Endothelial cell of umbilical vein (primary cell): ENCODE results near the gene TPP2. TPM values are rescaled to one million over a fixed set of nuclear protein-coding genes. Genes with fewer than 3 reads are reported as not detected.

ENCODE experiments used
- BruUV-seq: library from RNA; stranded (reverse); fragments of 400-500 nt; replicated peaks from 2 replicates; lab custom pipeline; 2021; lab: Mats Ljungman, UMichigan
- CTCF ChIA-PET: fragments of 300-600, 350-600 bp; sonication (Branson Sonifier 250); formaldehyde crosslinking; loops from one replicate; lab custom pipeline; 2021; ENCODE audit warnings: antibody characterized with exemption, inconsistent platforms; lab: Charles Lee
- POLR2A ChIA-PET: fragments of 300-600, 350-600 bp; sonication (Branson Sonifier 250); formaldehyde crosslinking; loops from one replicate; lab custom pipeline; 2021; ENCODE audit warnings: antibody characterized with exemption, inconsistent platforms; lab: Charles Lee
- DNase-seq: peaks from one replicate; pipeline ENCODE4 v3.0.0-alpha.2; 2011; ENCODE audit warnings: low read depth, low spot score
- FAIRE-seq: peaks from 2 replicates; lab custom pipeline; 2011; peaks lifted over from hg19 to GRCh38; lab: Jason Lieb, UNC
- H2AFZ ChIP-seq: 2 replicates; pipeline ENCODE4 v1.6.0; 2012; ENCODE audit warnings: low read depth, low read length, control low read depth, inconsistent platforms
- H3K27ac ChIP-seq: 2 replicates; pipeline ENCODE4 v1.5.1; 2011; ENCODE audit warnings: low read depth, mild to moderate bottlenecking, control low read depth, low read length, moderate library complexity; ENCODE audit not compliant: insufficient read depth
- H3K27me3 ChIP-seq, 2 experiments: 2 replicates each; pipeline versions ENCODE4 v1.6.0 to v1.6.1; 2011; ENCODE audit warnings: low read length in 2 of 2, mixed read lengths in 1 of 2; ENCODE audit not compliant: control insufficient read depth in 2 of 2, insufficient read depth in 2 of 2
- H3K36me3 ChIP-seq, 2 experiments: 2 replicates in 1 of 2; 3 replicates in 1 of 2; pipeline ENCODE4 v1.5.1; 2011; ENCODE audit warnings: low read length in 2 of 2, mild to moderate bottlenecking in 1 of 2, moderate library complexity in 1 of 2; ENCODE audit not compliant: control insufficient read depth in 2 of 2, insufficient read depth in 2 of 2; ENCODE audit errors: extremely low read depth in 1 of 2
- H3K4me1 ChIP-seq: 3 replicates; pipeline ENCODE4 v1.5.1; 2011; ENCODE audit warnings: mild to moderate bottlenecking, low read length; ENCODE audit not compliant: control insufficient read depth, insufficient read depth; ENCODE audit errors: extremely low read depth
- H3K4me2 ChIP-seq: 2 replicates; pipeline ENCODE4 v1.6.1; 2011; ENCODE audit warnings: low read length, control low read depth, mixed read lengths; ENCODE audit not compliant: insufficient read depth
- H3K4me3 ChIP-seq, 3 experiments: fragments of 200-600 bp in 1 of 3; sonication (generic), shearing (Covaris generic) in 1 of 3; replicated peaks in 1 of 3; 2 replicates each; pipeline ENCODE4 v1.5.1; 2011 to 2016; ENCODE audit warnings: control low read depth in 3 of 3, low read length in 3 of 3, mild to moderate bottlenecking in 2 of 3, inconsistent platforms in 1 of 3, low read depth in 1 of 3, moderate library complexity in 1 of 3; ENCODE audit not compliant: insufficient read depth in 1 of 3
- H3K79me2 ChIP-seq: 2 replicates; pipeline ENCODE4 v1.6.0; 2012; ENCODE audit warnings: low read length, inconsistent platforms; ENCODE audit not compliant: control insufficient read depth, insufficient read depth
- H3K9ac ChIP-seq: replicated peaks from 2 replicates; pipeline ENCODE3; 2011; ENCODE audit warnings: low read length, control low read depth; ENCODE audit not compliant: insufficient read depth; ENCODE audit errors: extremely low read depth
- H3K9me1 ChIP-seq: replicated peaks from 3 replicates; pipeline ENCODE4 v1.6.0; 2011; ENCODE audit warnings: mild to moderate bottlenecking, low read length; ENCODE audit not compliant: control insufficient read depth, insufficient read depth; ENCODE audit errors: extremely low read depth
- H3K9me3 ChIP-seq: replicated peaks from 2 replicates; pipeline ENCODE4 v1.5.1; 2012; ENCODE audit warnings: low read length, inconsistent platforms; ENCODE audit not compliant: control insufficient read depth, insufficient read depth
- H4K20me1 ChIP-seq: replicated peaks from 2 replicates; pipeline ENCODE3; 2011; ENCODE audit warnings: mild to moderate bottlenecking, low read length; ENCODE audit not compliant: control insufficient read depth, insufficient read depth; ENCODE audit errors: extremely low read depth
- CTCF ChIP-seq, 2 donors: IDR thresholded peaks; 1 replicate in 1 of 2; 2 replicates in 1 of 2; pipeline ENCODE4 v1.5.1; 2011; ENCODE audit warnings: low read length in 2 of 2, mild to moderate bottlenecking in 2 of 2, moderate library complexity in 2 of 2, control low read depth in 1 of 2, inconsistent platforms in 1 of 2, low read depth in 1 of 2; ENCODE audit not compliant: insufficient read depth in 1 of 2; ENCODE audit errors: extremely low read depth in 1 of 2
- EZH2 ChIP-seq: IDR thresholded peaks from 2 replicates; pipeline ENCODE4 v1.6.1; 2012; ENCODE audit warnings: borderline replicate concordance, low read depth, mild to moderate bottlenecking, moderate library complexity, low read length, inconsistent platforms; ENCODE audit not compliant: severe bottlenecking
- FOS ChIP-seq: IDR thresholded peaks from 2 replicates; pipeline ENCODE4 v1.6.1; 2011; ENCODE audit warnings: mild to moderate bottlenecking, low read length, moderate library complexity, borderline replicate concordance; ENCODE audit not compliant: insufficient read depth
- GATA2 ChIP-seq: IDR thresholded peaks from 2 replicates; pipeline ENCODE4 v1.7.0; 2011; ENCODE audit warnings: low read depth, mild to moderate bottlenecking, moderate library complexity, mixed read lengths, low read length; ENCODE audit not compliant: insufficient read length, insufficient read depth
- JUN ChIP-seq: IDR thresholded peaks from 2 replicates; pipeline ENCODE4 v1.6.1; 2011; ENCODE audit warnings: borderline replicate concordance, low read depth; ENCODE audit not compliant: insufficient read length, insufficient read depth
- MAX ChIP-seq: IDR thresholded peaks from 2 replicates; pipeline ENCODE4 v1.6.1; 2011; ENCODE audit not compliant: insufficient read depth, insufficient read length
- MYC ChIP-seq: IDR thresholded peaks from one replicate; pipeline ENCODE4 v1.6.1; 2011; ENCODE audit warnings: mild to moderate bottlenecking, low read depth, low read length
- POLR2A ChIP-seq: IDR thresholded peaks from 2 replicates; pipeline ENCODE4 v1.6.1; 2012; ENCODE audit warnings: low read depth, mild to moderate bottlenecking, control low read depth, low read length
- POLR2AphosphoS5 ChIP-seq: IDR thresholded peaks from 2 replicates; pipeline ENCODE4 v1.6.1; 2012; ENCODE audit warnings: low read depth, mild to moderate bottlenecking, control low read depth, low read length, moderate library complexity; ENCODE audit not compliant: insufficient read depth
- dilution Hi-C: fragments of 300-500 bp; cut with MboI; formaldehyde crosslinking; loops from one replicate; pipeline ENCODE4 v1.15.0; 2019; ENCODE audit warnings: low sequenced_read_pairs; ENCODE audit not compliant: extremely low pct_ligation_motif_present
- intact Hi-C: fragments of 100-400 bp; cut with micrococcal nuclease; formaldehyde crosslinking; loops from one replicate; pipeline ENCODE4 v1.10.0; 2022
- polyA plus RNA-seq, 4 experiments: library from polyadenylated mRNA; depleted of rRNA in 3 of 4; stranded (reverse) in 3 of 4; unstranded in 1 of 4; fragments of >200 nt; gene quantifications; 2 replicates each; pipeline versions ENCODE4 v1.2.1 to v1.2.3, GENCODE V29; 2011 to 2012; ENCODE audit warnings: missing spikeins in 1 of 4
- total RNA-seq: library from RNA; stranded (reverse); gene quantifications from 2 replicates; pipeline ENCODE4 v1.2.3, GENCODE V29; 2021

TPP2 gene
- total and polyA plus RNA-seq, 2 donors (not counting 3 experiments of a cell fraction or from before 2014, with no cell fraction given): 11.5 to 46.7 TPM

GRCh38 chr13:102693776-102694175 lies 97.0 kb downstream of the TPP2 start:
- H3K27ac ChIP-seq: no peak overlapping the region
- no peaks in the 10 kb centered on the region for H3K9me3 ChIP-seq
- H3K9ac ChIP-seq: no peak overlapping the region
- H3K4me1 ChIP-seq: no peaks in the 10 kb centered on the region
- intact Hi-C loops: no loop called here
- no peaks in the 10 kb centered on the region for H4K20me1 ChIP-seq
- H3K9me1 ChIP-seq: no peaks in the 10 kb centered on the region
- POLR2A ChIA-PET: no interaction called here
- peak; percentile 26 for FAIRE-seq
- H2AFZ ChIP-seq: no peak overlapping the region
- CTCF ChIA-PET: interaction anchor here (1.2 to 3.4 kb wide), 4 partner anchors 9 to 76 kb away, joined by 4 to 13 read pairs (median 6); no protein-coding TSS in a partner anchor
- H3K27me3 ChIP-seq: peaks cover 7 to 9% of the 10 kb centered on the region in 2 experiments
- dilution Hi-C loops: no loop called here
- H3K79me2 ChIP-seq: no peaks in the 10 kb centered on the region
- no peak overlapping the region for H3K4me3 ChIP-seq
- TF ChIP-seq FOS: no peak
- TF ChIP-seq MAX: no peak
- no peaks in the 10 kb centered on the region for H3K36me3 ChIP-seq
- BruUV-seq: no TSS peak
- DNase-seq: peak; percentile 25
- no peak overlapping the region for H3K4me2 ChIP-seq

GRCh38 chr13:102694937-102695336 lies 98.2 kb downstream of the TPP2 start, which contains the start of gene METTL21C:
Gene METTL21C, minus strand, starts transcription at chr13:102695044. Its CDS starts 546 bp downstream, at chr13:102694498.
- Histone ChIP-seq H3K4me2 (no peak within 1 kb of the TSS), H3K79me2 (no peaks in the 10 kb centered on the region), H3K36me3 (no peaks in the 10 kb centered on the region), H3K9me3 (no peaks in the 10 kb centered on the region), H3K4me3 (no peak within 1 kb of the TSS), H3K4me1 (no peaks in the 10 kb centered on the region), H3K27ac (no peak within 1 kb of the TSS), H4K20me1 (no peaks in the 10 kb centered on the region), H3K9ac (no peak within 1 kb of the TSS), H3K9me1 (no peaks in the 10 kb centered on the region), H3K27me3 (peaks cover 7 to 9% of the 10 kb centered on the region in 2 experiments), H2AFZ (no peak within 1 kb of the TSS)
- intact Hi-C loops: no loop called here
- no TSS peak for BruUV-seq
- dilution Hi-C loops: no loop called here
- DNase-seq (no peak), FAIRE-seq (no peak)
- POLR2A ChIA-PET: no interaction called here
- TF ChIP-seq FOS (no peak), EZH2 (no peak), CTCF (IDR thresholded peaks at IDR 0.05; ENCODE audit: extremely low read depth in 1 of 2, insufficient read depth in 1 of 2, low read depth in 1 of 2, low read length in 2 of 2) (no peak), POLR2AphosphoS5 (no peak), JUN (no peak), GATA2 (no peak), POLR2A (no peak), MAX (no peak), MYC (no peak)
- CTCF ChIA-PET: interaction anchor here (1.2 to 3.4 kb wide), 4 partner anchors 8 to 75 kb away, joined by 4 to 13 read pairs (median 6); no protein-coding TSS in a partner anchor
